SK-N-SH treated with all-trans-retinoic acid at 6 μM for 48 hours (cell line): ENCODE data around the gene DMRT3.

Experiments used
- ATAC-seq: fragments of 200-7000 bp; cut with Tn5 transposase; 3 replicates; pipeline ENCODE4 v1.9.1; 2020; ENCODE audit warnings: mild to moderate bottlenecking, moderate library complexity
- ARNTL ChIP-seq: fragments of 450-650 bp; formaldehyde crosslinking; IDR thresholded peaks from 2 replicates; pipeline ENCODE4 v1.5.0; 2020; ENCODE audit warnings: low read depth, mild to moderate bottlenecking, moderate library complexity, borderline replicate concordance
- CSDC2 ChIP-seq: fragments of 250-450 bp; sonication (Bioruptor Pico); IDR thresholded peaks from 2 replicates; pipeline ENCODE4 v1.5.0; 2020; ENCODE audit warnings: mild to moderate bottlenecking, moderate library complexity
- ESRRG ChIP-seq: fragments of 250-450 bp; sonication (Bioruptor Pico); IDR thresholded peaks from 2 replicates; pipeline ENCODE4 v1.6.1; 2021; ENCODE audit warnings: mild to moderate bottlenecking
- GLIS3 ChIP-seq: fragments of 250-450 bp; sonication (Bioruptor Pico); IDR thresholded peaks from 2 replicates; pipeline ENCODE4 v1.5.0; 2020; ENCODE audit warnings: mild to moderate bottlenecking, moderate library complexity
- ISL1 ChIP-seq: fragments of 250-450 bp; sonication (Bioruptor Pico); IDR thresholded peaks from 2 replicates; pipeline ENCODE4 v2.1.2; 2022; ENCODE audit warnings: mild to moderate bottlenecking, moderate library complexity
- OSR1 ChIP-seq: fragments of 250-450 bp; sonication (Bioruptor Pico); IDR thresholded peaks from 2 replicates; pipeline ENCODE4 v1.8.0; 2022; ENCODE audit warnings: moderate library complexity, mild to moderate bottlenecking, inconsistent platforms
- PATZ1 ChIP-seq: fragments of 250-450 bp; sonication (Bioruptor Pico); IDR thresholded peaks from 2 replicates; pipeline ENCODE4 v1.8.0; 2020; ENCODE audit warnings: mild to moderate bottlenecking, moderate library complexity, borderline replicate concordance
- PPARA ChIP-seq: fragments of 250-450 bp; sonication (Bioruptor Pico); IDR thresholded peaks from 2 replicates; pipeline ENCODE4 v1.5.0; 2020; ENCODE audit warnings: mild to moderate bottlenecking, borderline replicate concordance
- RARB ChIP-seq: fragments of 250-450 bp; sonication (Bioruptor Pico); IDR thresholded peaks from 2 replicates; pipeline ENCODE4 v1.8.0; 2021; ENCODE audit warnings: mild to moderate bottlenecking, moderate library complexity
- SNAI2 ChIP-seq: fragments of 250-450 bp; sonication (Bioruptor Pico); IDR thresholded peaks from 2 replicates; pipeline ENCODE4 v1.5.0; 2020; ENCODE audit warnings: mild to moderate bottlenecking, moderate library complexity
- TCF4 ChIP-seq: fragments of 250-450 bp; sonication (Bioruptor Pico); IDR thresholded peaks from 2 replicates; pipeline ENCODE4 v1.8.0; 2021; ENCODE audit warnings: mild to moderate bottlenecking, moderate library complexity, borderline replicate concordance
- TOX ChIP-seq: fragments of 250-450 bp; sonication (Bioruptor Pico); IDR thresholded peaks from 2 replicates; pipeline ENCODE4 v1.8.0; 2021; ENCODE audit warnings: mild to moderate bottlenecking, moderate library complexity, borderline replicate concordance
- ZC3H10 ChIP-seq: fragments of 250-450 bp; sonication (Bioruptor Pico); IDR thresholded peaks from 2 replicates; pipeline ENCODE4 v1.5.1; 2021; ENCODE audit warnings: mild to moderate bottlenecking, moderate library complexity
- ZFP3 ChIP-seq: fragments of 250-450 bp; sonication (Bioruptor Pico); IDR thresholded peaks from 2 replicates; pipeline ENCODE4 v1.5.0; 2020; ENCODE audit warnings: mild to moderate bottlenecking, moderate library complexity
- ZFP30 ChIP-seq: fragments of 450-650 bp; formaldehyde crosslinking; IDR thresholded peaks from 2 replicates; pipeline ENCODE4 v1.5.0; 2022; ENCODE audit warnings: mild to moderate bottlenecking, moderate library complexity
- ZNF565 ChIP-seq: fragments of 450-650 bp; formaldehyde crosslinking; conservative IDR thresholded peaks from 2 replicates; pipeline ENCODE4 v1.5.0; 2020; ENCODE audit warnings: low read depth, mild to moderate bottlenecking, moderate library complexity
- ZNF70 ChIP-seq: fragments of 450-650 bp; formaldehyde crosslinking; IDR thresholded peaks from 2 replicates; pipeline ENCODE4 v1.5.0; 2020; ENCODE audit warnings: mild to moderate bottlenecking, moderate library complexity
- ZNF8 ChIP-seq: fragments of 450-650 bp; formaldehyde crosslinking; IDR thresholded peaks from 2 replicates; pipeline ENCODE4 v1.5.0; 2020; ENCODE audit warnings: mild to moderate bottlenecking, moderate library complexity
- TF ChIP-seq, protein P1 (sequence below): fragments of 250-450 bp; sonication (Bioruptor Pico); IDR thresholded peaks from 2 replicates; pipeline ENCODE4 v1.5.1; 2021; ENCODE audit warnings: mild to moderate bottlenecking, moderate library complexity
- TF ChIP-seq, protein P2 (sequence below): fragments of 250-450 bp; sonication (Bioruptor Pico); IDR thresholded peaks from 2 replicates; pipeline ENCODE4 v1.5.0; 2020; ENCODE audit warnings: mild to moderate bottlenecking, moderate library complexity
- TF ChIP-seq, protein P3 (sequence below): fragments of 250-450 bp; sonication (Bioruptor Pico); IDR thresholded peaks from 2 replicates; pipeline ENCODE4 v1.5.1; 2020; ENCODE audit warnings: low read depth, mild to moderate bottlenecking, moderate library complexity

The DMRT3 gene

GRCh38 chr9:967436-967835 lies 9.0 kb upstream of the DMRT3 start:
- TF ChIP-seq, protein P1, sequence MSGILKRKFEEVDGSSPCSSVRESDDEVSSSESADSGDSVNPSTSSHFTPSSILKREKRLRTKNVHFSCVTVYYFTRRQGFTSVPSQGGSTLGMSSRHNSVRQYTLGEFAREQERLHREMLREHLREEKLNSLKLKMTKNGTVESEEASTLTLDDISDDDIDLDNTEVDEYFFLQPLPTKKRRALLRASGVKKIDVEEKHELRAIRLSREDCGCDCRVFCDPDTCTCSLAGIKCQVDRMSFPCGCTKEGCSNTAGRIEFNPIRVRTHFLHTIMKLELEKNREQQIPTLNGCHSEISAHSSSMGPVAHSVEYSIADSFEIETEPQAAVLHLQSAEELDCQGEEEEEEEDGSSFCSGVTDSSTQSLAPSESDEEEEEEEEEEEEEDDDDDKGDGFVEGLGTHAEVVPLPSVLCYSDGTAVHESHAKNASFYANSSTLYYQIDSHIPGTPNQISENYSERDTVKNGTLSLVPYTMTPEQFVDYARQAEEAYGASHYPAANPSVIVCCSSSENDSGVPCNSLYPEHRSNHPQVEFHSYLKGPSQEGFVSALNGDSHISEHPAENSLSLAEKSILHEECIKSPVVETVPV (CRISPR knock-in tag): no peak
- TF ChIP-seq RARB: no peak
- TF ChIP-seq ZNF565 (CRISPR knock-in tag): no peak
- no peak for TF ChIP-seq TOX (CRISPR knock-in tag)
- no peak for TF ChIP-seq ZNF70 (CRISPR knock-in tag)
- TF ChIP-seq TCF4: no peak
- no peak for TF ChIP-seq ZC3H10 (CRISPR knock-in tag)
- no peak for TF ChIP-seq OSR1 (CRISPR knock-in tag)
- no peak for TF ChIP-seq ARNTL
- no peak for ATAC-seq

DNA sequence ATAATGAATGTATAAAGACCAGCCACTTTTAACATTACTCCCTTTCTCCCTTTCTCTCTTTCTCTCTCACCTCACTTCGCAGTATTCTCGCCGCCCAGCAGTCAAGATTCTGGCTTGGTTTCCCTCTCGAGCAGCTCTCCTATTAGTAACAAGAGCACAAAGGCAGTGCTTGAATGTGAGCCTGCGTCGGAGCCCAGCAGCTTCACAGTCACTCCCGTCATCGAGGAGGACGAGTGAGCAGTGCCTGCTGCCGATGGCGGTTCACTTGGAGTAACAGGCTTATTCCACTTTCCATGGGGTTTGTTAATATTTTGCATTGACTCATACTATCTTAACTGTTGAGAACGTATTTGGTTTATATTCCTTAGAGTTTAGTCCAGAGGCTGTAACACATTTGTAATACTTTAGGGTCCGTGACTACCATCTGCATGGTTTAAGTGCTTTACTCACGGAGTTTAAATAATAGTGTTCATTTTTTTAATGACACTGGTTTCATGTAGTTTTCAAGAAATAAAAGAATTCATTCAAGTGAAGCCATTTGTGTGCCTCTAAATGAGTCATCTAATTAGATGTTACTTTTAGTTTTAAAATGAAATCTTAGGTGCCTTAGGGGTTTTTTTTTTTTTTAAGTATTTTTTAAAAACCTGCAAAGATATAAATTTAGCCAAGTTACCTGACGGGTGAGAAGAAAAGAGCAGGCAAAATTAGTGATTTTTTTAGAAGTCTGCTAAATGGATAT lies 8.4 kb upstream of the DMRT3 start:
- no peak for ATAC-seq
- no peak for TF ChIP-seq TCF4
- TF ChIP-seq ZC3H10 (CRISPR knock-in tag): no peak
- no peak for TF ChIP-seq TOX (CRISPR knock-in tag)
- no peak for TF ChIP-seq ARNTL
- TF ChIP-seq, protein P1 (CRISPR knock-in tag): no peak
- TF ChIP-seq CSDC2 (CRISPR knock-in tag): no peak
- TF ChIP-seq, protein P2, sequence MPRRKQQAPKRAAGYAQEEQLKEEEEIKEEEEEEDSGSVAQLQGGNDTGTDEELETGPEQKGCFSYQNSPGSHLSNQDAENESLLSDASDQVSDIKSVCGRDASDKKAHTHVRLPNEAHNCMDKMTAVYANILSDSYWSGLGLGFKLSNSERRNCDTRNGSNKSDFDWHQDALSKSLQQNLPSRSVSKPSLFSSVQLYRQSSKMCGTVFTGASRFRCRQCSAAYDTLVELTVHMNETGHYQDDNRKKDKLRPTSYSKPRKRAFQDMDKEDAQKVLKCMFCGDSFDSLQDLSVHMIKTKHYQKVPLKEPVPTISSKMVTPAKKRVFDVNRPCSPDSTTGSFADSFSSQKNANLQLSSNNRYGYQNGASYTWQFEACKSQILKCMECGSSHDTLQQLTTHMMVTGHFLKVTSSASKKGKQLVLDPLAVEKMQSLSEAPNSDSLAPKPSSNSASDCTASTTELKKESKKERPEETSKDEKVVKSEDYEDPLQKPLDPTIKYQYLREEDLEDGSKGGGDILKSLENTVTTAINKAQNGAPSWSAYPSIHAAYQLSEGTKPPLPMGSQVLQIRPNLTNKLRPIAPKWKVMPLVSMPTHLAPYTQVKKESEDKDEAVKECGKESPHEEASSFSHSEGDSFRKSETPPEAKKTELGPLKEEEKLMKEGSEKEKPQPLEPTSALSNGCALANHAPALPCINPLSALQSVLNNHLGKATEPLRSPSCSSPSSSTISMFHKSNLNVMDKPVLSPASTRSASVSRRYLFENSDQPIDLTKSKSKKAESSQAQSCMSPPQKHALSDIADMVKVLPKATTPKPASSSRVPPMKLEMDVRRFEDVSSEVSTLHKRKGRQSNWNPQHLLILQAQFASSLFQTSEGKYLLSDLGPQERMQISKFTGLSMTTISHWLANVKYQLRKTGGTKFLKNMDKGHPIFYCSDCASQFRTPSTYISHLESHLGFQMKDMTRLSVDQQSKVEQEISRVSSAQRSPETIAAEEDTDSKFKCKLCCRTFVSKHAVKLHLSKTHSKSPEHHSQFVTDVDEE (CRISPR knock-in tag): no peak
- TF ChIP-seq ZNF8 (CRISPR knock-in tag): no peak
- TF ChIP-seq PATZ1 (CRISPR knock-in tag): no peak
- TF ChIP-seq ZNF565 (CRISPR knock-in tag): no peak
- TF ChIP-seq SNAI2 (CRISPR knock-in tag): no peak
- TF ChIP-seq ISL1 (CRISPR knock-in tag): no peak
- TF ChIP-seq GLIS3 (CRISPR knock-in tag): no peak
- no peak for TF ChIP-seq ZFP30 (CRISPR knock-in tag)
- TF ChIP-seq, protein P3, sequence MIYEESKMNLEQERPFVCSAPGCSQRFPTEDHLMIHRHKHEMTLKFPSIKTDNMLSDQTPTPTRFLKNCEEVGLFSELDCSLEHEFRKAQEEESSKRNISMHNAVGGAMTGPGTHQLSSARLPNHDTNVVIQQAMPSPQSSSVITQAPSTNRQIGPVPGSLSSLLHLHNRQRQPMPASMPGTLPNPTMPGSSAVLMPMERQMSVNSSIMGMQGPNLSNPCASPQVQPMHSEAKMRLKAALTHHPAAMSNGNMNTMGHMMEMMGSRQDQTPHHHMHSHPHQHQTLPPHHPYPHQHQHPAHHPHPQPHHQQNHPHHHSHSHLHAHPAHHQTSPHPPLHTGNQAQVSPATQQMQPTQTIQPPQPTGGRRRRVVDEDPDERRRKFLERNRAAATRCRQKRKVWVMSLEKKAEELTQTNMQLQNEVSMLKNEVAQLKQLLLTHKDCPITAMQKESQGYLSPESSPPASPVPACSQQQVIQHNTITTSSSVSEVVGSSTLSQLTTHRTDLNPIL: no peak
- TF ChIP-seq PPARA (CRISPR knock-in tag): no peak
- no peak for TF ChIP-seq ZFP3
- no peak for TF ChIP-seq ESRRG (CRISPR knock-in tag)
- no peak for TF ChIP-seq ZNF70 (CRISPR knock-in tag)
